Fibroblast of mammary gland (primary cell): Measurements from ENCODE around the gene DIP2C.
"Not testable (repeated sequence)": the region's sequence is repeated elsewhere in the genome, so short reads cannot be mapped to it uniquely, and the experiment has no call there.

Source experiments
- DNase-seq: peaks from one replicate; pipeline ENCODE4 v3.0.0-alpha.2; 2010; ENCODE audit warnings: low read depth
- H3K4me3 ChIP-seq: 2 replicates; pipeline ENCODE4 v1.5.1; 2011; ENCODE audit warnings: low read depth, mild to moderate bottlenecking, low read length, moderate library complexity; ENCODE audit not compliant: control insufficient read depth
- CTCF ChIP-seq: conservative IDR thresholded peaks from 2 replicates; pipeline ENCODE4 v1.5.1; 2011; ENCODE audit warnings: low read depth, low read length, inconsistent platforms; ENCODE audit not compliant: control insufficient read depth, insufficient read depth

The DIP2C gene

GRCh38 chr10:599767-600166 lies 89.7 kb downstream of the DIP2C start:
- TF ChIP-seq CTCF, result no peak
- no peak overlapping the region for H3K4me3 ChIP-seq
- DNase-seq, result no peak

GRCh38 chr10:598415-599170 lies 90.9 kb downstream of the DIP2C start:
- TF ChIP-seq CTCF, result no peak
- no peak overlapping the region for H3K4me3 ChIP-seq

DNA sequence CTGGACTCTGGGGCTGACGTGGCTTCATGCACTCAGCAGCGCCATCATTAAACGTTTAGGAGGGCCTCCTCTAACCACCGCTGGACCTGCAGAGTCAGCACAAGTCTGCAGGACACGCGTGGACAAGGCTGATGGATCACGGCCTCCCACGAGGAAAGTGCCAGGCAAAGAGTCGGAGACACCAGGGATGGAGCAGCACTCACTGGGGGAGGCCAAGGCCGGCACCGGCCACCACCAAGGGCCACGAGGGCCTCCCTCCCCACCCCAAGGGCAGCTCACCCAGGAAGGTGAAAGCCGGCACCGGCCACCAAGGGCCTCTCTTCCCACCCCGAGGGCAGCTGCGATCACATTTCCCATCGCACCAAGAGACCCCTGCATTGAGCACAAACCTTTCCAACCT lies 91.5 kb downstream of the DIP2C start:
- TF ChIP-seq CTCF, result no peak
- DNase-seq, result no peak

More at GRCh38 chr10:598415-599170, 90.9 kb downstream of the DIP2C start:
- peak; percentile 94 for DNase-seq

DNA sequence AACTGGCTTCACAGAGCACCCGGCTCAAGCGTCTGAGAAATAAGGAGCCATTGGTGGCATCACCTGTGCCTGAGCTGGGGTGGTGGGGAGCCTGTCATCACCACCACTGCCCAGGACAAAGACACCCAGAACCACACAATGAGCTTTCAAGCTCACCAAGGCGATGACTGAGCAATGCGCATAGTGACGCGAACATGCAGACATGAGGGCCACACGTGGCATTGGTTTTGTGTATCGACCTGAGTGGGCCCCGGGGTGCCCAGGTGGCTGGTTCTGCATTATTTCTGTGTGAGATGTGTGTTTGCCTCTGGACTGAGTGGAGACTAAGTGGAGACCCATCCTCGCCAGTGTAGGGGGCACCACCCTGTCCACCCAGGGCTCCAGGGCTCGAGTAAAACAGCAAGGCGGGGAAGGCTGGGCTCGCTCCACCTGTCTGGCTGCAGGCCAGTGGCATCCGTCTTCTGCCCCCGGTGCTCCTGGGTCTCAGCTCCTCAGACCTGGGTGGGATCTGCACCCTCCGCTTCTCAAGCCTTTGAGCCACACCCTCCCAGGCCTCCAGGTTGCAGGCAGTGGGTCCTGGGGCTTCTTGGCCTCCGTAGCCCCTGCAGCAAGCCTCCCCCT lies 92.6 kb downstream of the DIP2C start:
- TF ChIP-seq CTCF, result no peak
- H3K4me3 ChIP-seq, result no peak overlapping the region
- DNase-seq, result no peak

More for the DNA sequence above, 91.5 kb downstream of the DIP2C start:
- H3K4me3 ChIP-seq, result no peak overlapping the region

DNA sequence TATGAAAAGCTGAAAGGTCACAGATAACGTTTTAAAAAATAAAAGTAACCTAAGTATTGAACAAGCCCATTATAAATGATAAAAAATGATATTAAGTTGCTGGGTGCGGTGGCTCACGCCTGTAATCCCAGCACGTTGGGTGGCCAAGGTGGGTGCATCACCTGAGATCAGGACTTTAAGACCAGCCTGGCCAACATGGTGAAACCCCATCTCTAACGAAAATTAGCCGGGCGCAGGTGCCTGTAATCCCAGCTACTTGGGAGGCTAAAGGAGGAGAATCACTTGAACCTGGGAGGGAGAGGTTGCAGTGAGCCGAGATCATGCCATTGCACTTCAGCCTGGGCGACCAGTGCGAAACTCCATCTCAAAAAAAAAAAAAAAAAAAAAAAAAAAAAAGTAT lies 93.3 kb downstream of the DIP2C start:
- not testable (repeated sequence) for H3K4me3 ChIP-seq, DNase-seq

DNA sequence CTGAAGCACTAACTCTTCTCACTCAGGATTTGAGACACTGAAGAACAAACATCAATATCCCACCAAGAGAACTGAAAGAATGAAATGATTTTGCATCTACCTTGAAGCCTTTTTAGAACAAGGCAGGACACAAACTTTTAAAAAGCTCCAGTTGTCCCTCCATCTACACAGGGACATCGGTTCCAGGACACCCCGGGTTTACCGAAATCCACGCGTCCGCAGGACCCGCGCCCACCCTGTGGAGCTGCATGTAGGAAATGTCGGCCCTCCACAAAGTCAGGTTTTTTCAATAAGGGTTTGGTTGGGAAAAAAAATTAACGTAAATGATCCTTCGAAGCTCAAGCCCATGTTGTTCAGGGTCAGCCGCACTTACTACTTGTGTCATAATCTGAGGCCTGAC lies 94.0 kb downstream of the DIP2C start:
- no peak for TF ChIP-seq CTCF

DNA sequence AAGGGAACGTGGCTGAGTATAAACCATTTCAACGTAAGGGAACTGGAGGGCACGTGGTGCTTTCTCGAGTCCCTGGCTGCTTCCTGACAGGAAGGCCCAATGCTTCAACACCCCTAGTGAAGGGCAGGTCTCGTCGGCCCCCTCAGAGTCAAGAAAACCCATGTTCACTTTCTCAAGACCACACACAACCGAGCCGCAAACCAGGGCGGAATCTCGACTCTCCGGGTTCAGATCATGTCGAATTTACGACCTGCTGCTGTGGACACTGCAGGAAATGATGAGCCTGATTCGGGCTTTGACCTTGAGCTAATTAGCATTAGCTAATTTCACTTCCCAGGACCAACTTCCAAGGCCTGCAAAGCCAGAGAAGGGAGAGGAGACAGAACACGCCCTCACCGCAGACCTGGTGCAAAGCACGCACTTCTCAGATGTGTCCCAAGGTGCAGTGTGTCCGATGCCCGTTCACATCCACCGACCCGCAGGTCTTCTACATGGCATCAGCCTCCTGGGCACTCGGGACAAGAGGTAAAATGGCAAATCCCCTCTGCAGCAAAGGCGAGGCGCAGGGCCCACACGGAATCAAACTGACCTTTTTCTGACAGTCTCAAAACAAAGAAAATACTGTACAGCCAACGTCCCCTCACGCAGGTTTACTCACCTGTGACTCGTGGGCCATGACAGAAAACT lies 94.7 kb downstream of the DIP2C start:
- DNase-seq, result no peak
- no peak for TF ChIP-seq CTCF
- H3K4me3 ChIP-seq, result no peak overlapping the region

More for the DNA sequence above, 94.0 kb downstream of the DIP2C start:
- DNase-seq, result no peak
- H3K4me3 ChIP-seq, result no peak overlapping the region
